Panc1 (cell line): ENCODE measurements around the gene NFIB. TPM values are rescaled to one million over a fixed set of nuclear protein-coding genes. Genes with fewer than 3 reads are reported as not detected.

Experiments
- ATAC-seq: fragments of 200-7000 bp; cut with Tn5 transposase; 2 replicates; pipeline ENCODE4 v1.9.1; 2020; ENCODE audit warnings: mild to moderate bottlenecking, moderate library complexity
- BruUV-seq: library from RNA; stranded (reverse); fragments of 400-500 nt; replicated peaks from 2 replicates; lab custom pipeline; 2021; lab: Mats Ljungman, UMichigan
- CTCF ChIA-PET: fragments of 300-600 bp; sonication (Branson Sonifier 250); formaldehyde crosslinking; loops from one replicate; lab custom pipeline; 2022; ENCODE audit warnings: antibody characterized with exemption; lab: Charles Lee
- POLR2A ChIA-PET: fragments of 300-600 bp; sonication (Branson Sonifier 250); formaldehyde crosslinking; loops from one replicate; lab custom pipeline; 2022; ENCODE audit warnings: antibody characterized with exemption; lab: Charles Lee
- DNase-seq: peaks from one replicate; pipeline ENCODE4 v3.0.0-alpha.2; 2010; ENCODE audit warnings: low read depth, low spot score
- H3K27ac ChIP-seq: 2 replicates; pipeline ENCODE4 v1.5.1; 2011; ENCODE audit warnings: mild to moderate bottlenecking, low read length, inconsistent platforms
- H3K27me3 ChIP-seq: fragments of 200-500 bp; sonication (Bioruptor generic); 2 replicates; pipeline ENCODE4 v1.6.0; 2014; ENCODE audit warnings: low read length, inconsistent platforms; ENCODE audit not compliant: control insufficient read depth, insufficient read depth
- H3K36me3 ChIP-seq: fragments of 200-500 bp; sonication (Bioruptor generic); 2 replicates; pipeline ENCODE4 v1.5.1; 2014; ENCODE audit warnings: inconsistent platforms, mild to moderate bottlenecking, low read length, moderate library complexity; ENCODE audit not compliant: control insufficient read depth, insufficient read depth
- H3K4me1 ChIP-seq: 2 replicates; pipeline ENCODE4 v1.5.1; 2011; ENCODE audit warnings: inconsistent platforms, mild to moderate bottlenecking, low read length, moderate library complexity; ENCODE audit not compliant: control insufficient read depth, insufficient read depth
- H3K4me3 ChIP-seq, 2 experiments: 2 replicates each; pipeline ENCODE4 v1.5.1; 2011 to 2012; ENCODE audit warnings: low read depth in 2 of 2, low read length in 2 of 2, mild to moderate bottlenecking in 2 of 2, inconsistent platforms in 1 of 2, moderate library complexity in 1 of 2
- H3K9me3 ChIP-seq: fragments of 200-500 bp; sonication (Bioruptor generic); 2 replicates; pipeline ENCODE4 v1.5.1; 2014; ENCODE audit warnings: low read depth, mild to moderate bottlenecking, inconsistent platforms, low read length, moderate library complexity; ENCODE audit not compliant: control insufficient read depth, insufficient read depth
- CTCF ChIP-seq: fragments of 450-650 bp; IDR thresholded peaks from 2 replicates; pipeline ENCODE4 v1.5.1; 2017; ENCODE audit warnings: mild to moderate bottlenecking
- POLR2AphosphoS5 ChIP-seq: IDR thresholded peaks from 2 replicates; pipeline ENCODE4 v1.6.1; 2012; ENCODE audit warnings: mild to moderate bottlenecking, low read depth, low read length, moderate library complexity
- SIN3A ChIP-seq: IDR thresholded peaks from 2 replicates; pipeline ENCODE4 v1.6.1; 2012; ENCODE audit warnings: low read depth, mild to moderate bottlenecking, low read length, moderate library complexity, borderline replicate concordance; ENCODE audit not compliant: insufficient read depth
- TCF7L2 ChIP-seq: IDR thresholded peaks from 2 replicates; pipeline ENCODE4 v1.6.1; 2011; ENCODE audit warnings: mild to moderate bottlenecking, low read depth, low read length, inconsistent platforms
- in situ Hi-C: cut with HindIII; loops from 2 replicates; pipeline ENCODE4 v1.10.0; 2016; ENCODE audit warnings: low sequenced_read_pairs, low pct_unique_long_range_greater_than_20kb
- intact Hi-C: fragments of 100-400 bp; cut with micrococcal nuclease; formaldehyde crosslinking; loops from one replicate; pipeline ENCODE4 v1.10.0; 2022; ENCODE audit not compliant: unreplicated experiment
- total RNA-seq: library from RNA; stranded (reverse); gene quantifications from one replicate; pipeline ENCODE4 v1.2.1, GENCODE V29; 2021; ENCODE audit not compliant: unreplicated experiment
- TF ChIP-seq, protein P1 (sequence below), 2 experiments: IDR thresholded peaks; 2 replicates each; pipeline ENCODE4 v1.6.1; 2011 to 2012; ENCODE audit warnings: low read depth in 2 of 2, control low read depth in 1 of 2, low read length in 1 of 2, mild to moderate bottlenecking in 1 of 2, moderate library complexity in 1 of 2; ENCODE audit not compliant: insufficient read depth in 1 of 2

NFIB gene
- total RNA-seq, 1 experiment from 2014 or later = 26.7 TPM

GRCh38 chr9:14277244-14277643 lies 36.7 kb downstream of the NFIB start:
- DNase-seq = no peak

GRCh38 chr9:14275331-14275730 lies 38.6 kb downstream of the NFIB start:
- no peak for DNase-seq
- Histone ChIP-seq H3K27me3 (no peaks in the 10 kb centered on the region), H3K27ac (no peak overlapping the region), H3K9me3 (no peaks in the 10 kb centered on the region), H3K4me3 (no peak overlapping the region), H3K36me3 (no peaks in the 10 kb centered on the region), H3K4me1 (no peaks in the 10 kb centered on the region; the same call in 1 of the 2 replicates)
- TF ChIP-seq CTCF (no peak), TCF7L2 (no peak), SIN3A (no peak), POLR2AphosphoS5 (no peak)
- TF ChIP-seq, protein P1, sequence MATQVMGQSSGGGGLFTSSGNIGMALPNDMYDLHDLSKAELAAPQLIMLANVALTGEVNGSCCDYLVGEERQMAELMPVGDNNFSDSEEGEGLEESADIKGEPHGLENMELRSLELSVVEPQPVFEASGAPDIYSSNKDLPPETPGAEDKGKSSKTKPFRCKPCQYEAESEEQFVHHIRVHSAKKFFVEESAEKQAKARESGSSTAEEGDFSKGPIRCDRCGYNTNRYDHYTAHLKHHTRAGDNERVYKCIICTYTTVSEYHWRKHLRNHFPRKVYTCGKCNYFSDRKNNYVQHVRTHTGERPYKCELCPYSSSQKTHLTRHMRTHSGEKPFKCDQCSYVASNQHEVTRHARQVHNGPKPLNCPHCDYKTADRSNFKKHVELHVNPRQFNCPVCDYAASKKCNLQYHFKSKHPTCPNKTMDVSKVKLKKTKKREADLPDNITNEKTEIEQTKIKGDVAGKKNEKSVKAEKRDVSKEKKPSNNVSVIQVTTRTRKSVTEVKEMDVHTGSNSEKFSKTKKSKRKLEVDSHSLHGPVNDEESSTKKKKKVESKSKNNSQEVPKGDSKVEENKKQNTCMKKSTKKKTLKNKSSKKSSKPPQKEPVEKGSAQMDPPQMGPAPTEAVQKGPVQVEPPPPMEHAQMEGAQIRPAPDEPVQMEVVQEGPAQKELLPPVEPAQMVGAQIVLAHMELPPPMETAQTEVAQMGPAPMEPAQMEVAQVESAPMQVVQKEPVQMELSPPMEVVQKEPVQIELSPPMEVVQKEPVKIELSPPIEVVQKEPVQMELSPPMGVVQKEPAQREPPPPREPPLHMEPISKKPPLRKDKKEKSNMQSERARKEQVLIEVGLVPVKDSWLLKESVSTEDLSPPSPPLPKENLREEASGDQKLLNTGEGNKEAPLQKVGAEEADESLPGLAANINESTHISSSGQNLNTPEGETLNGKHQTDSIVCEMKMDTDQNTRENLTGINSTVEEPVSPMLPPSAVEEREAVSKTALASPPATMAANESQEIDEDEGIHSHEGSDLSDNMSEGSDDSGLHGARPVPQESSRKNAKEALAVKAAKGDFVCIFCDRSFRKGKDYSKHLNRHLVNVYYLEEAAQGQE (IDR thresholded peaks at IDR 0.05; ENCODE audit: insufficient read depth in 1 of 2, low read depth in 2 of 2, low read length in 1 of 2) = no peak
- intact Hi-C loops = no loop called here
- CTCF ChIA-PET = no interaction called here
- no TSS peak for BruUV-seq
- POLR2A ChIA-PET = no interaction called here
- in situ Hi-C loops = no loop called here
- no peak for ATAC-seq

More at GRCh38 chr9:14277244-14277643, 36.7 kb downstream of the NFIB start:
- BruUV-seq = no TSS peak
- ChIA-PET CTCF (no interaction called here), POLR2A (no interaction called here)
- Histone ChIP-seq H3K9me3 (no peaks in the 10 kb centered on the region), H3K4me3 (no peak overlapping the region), H3K27ac (no peak overlapping the region), H3K36me3 (no peaks in the 10 kb centered on the region), H3K27me3 (no peaks in the 10 kb centered on the region), H3K4me1 (no peaks in the 10 kb centered on the region; the same call in 1 of the 2 replicates)
- no peak for ATAC-seq
- in situ Hi-C loops = no loop called here
- intact Hi-C loops = no loop called here
- TF ChIP-seq POLR2AphosphoS5 = no peak
- TF ChIP-seq TCF7L2 = no peak
- no peak for TF ChIP-seq CTCF
- TF ChIP-seq, protein P1 (IDR thresholded peaks at IDR 0.05; ENCODE audit: insufficient read depth in 1 of 2, low read depth in 2 of 2, low read length in 1 of 2) = no peak
- no peak for TF ChIP-seq SIN3A
